ENCODE measurements around the gene UBR4.

DNA sequence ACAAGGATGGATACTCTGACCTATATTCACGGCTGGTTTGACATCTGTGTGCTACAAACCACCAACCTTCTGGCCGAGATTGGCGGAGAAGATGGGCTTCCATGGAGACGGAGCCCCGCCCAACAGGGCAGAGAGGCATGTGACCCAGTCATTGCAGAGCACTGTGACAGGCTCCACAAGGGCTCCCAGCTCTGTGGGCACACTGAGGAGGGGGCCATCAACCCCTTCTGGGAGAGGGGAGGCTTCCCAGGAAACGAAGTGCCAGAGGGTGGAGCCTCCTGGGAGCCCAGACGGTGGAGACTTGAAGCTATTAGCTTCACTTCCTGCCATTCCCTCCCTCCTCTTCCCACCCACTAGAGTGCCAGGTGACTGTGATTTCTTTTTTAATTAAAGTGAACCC is 182.0 kb downstream of the UBR4 start:
- no peak for TF ChIP-seq POLR2A (IDR thresholded peaks at IDR 0.05; ENCODE audit: low read length)
- no peak for TF ChIP-seq GATA1 (IDR thresholded peaks at IDR 0.05; ENCODE audit: low read depth, low read length)
